GM10248 (cell line): ENCODE data around the gene COX17.

ENCODE experiments used
- CTCF ChIA-PET: fragments of 300-600 bp; sonication (Branson Sonifier 250); formaldehyde crosslinking; extraction: SDS; loops from one replicate; lab custom pipeline; 2021; ENCODE audit warnings: antibody characterized with exemption; lab: Yijun Ruan, JAX
- POLR2A ChIA-PET: fragments of 350-650 bp; sonication (Branson Sonifier 250); formaldehyde crosslinking; extraction: SDS; loops from one replicate; lab custom pipeline; 2020; ENCODE audit warnings: antibody characterized with exemption; lab: Yijun Ruan, JAX
- DNase-seq: peaks from one replicate; pipeline ENCODE4 v3.0.0; 2012; ENCODE audit errors: extremely low spot score
- CTCF ChIP-seq: IDR thresholded peaks from 2 replicates; pipeline ENCODE4 v1.5.1; 2012; ENCODE audit warnings: mild to moderate bottlenecking, low read depth; ENCODE audit errors: extremely low read depth, missing control alignments, control extremely low read depth

Gene COX17

DNA sequence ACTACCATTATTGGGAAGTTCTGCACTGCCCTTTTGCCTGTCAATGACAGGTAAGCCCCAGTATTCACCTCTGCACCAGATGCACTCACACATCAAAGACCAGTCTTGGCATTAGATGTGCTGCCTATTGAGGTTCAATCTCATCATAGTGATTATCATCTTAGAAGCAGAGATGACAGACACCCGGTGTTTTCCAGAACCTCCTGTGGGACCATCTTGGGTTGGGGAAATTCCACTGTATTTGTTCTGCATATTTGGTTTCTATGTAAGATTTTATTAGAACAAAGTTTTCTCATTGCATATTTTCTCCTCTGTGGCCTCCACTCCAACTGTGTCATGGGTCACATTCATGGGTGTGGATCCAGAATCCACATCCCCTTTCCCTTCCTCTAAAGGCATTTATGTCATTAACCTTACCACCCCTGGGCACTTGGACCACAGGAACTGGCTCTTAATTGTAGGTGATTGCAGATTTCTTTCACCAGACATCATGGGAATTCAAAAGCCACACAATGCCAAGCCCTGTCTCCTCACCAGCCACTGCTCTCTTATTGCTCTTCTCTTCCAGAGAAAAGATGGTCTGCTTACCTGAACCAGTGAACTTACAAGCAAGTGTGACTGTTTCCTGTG is 48.3 kb downstream of the COX17 start:
- POLR2A ChIA-PET: interaction anchor here (1.0 kb wide), 1 partner anchor 7 kb away, joined by 3 read pairs; no protein-coding TSS in a partner anchor
- CTCF ChIA-PET: interaction anchor here (0.9 to 5.5 kb wide), 8 partner anchors 15 to 52 kb away, joined by 3 to 36 read pairs (median 5); no protein-coding TSS in a partner anchor
- no peak for TF ChIP-seq CTCF
- DNase-seq: no peak

- no peak for TF ChIP-seq CTCF
- peak; percentile 47 for DNase-seq
- POLR2A ChIA-PET: interaction anchor here (0.6 to 1.5 kb wide), 4 partner anchors 8 to 327 kb away, joined by 3 to 4 read pairs (median 3); no protein-coding TSS in a partner anchor
- CTCF ChIA-PET: interaction anchor here (0.9 to 5.5 kb wide), 7 partner anchors 9 to 52 kb away, joined by 3 to 36 read pairs (median 5); no protein-coding TSS in a partner anchor
Observed at GRCh38 chr3:119628390-119628789, 48.8 kb downstream of the COX17 start.

DNA sequence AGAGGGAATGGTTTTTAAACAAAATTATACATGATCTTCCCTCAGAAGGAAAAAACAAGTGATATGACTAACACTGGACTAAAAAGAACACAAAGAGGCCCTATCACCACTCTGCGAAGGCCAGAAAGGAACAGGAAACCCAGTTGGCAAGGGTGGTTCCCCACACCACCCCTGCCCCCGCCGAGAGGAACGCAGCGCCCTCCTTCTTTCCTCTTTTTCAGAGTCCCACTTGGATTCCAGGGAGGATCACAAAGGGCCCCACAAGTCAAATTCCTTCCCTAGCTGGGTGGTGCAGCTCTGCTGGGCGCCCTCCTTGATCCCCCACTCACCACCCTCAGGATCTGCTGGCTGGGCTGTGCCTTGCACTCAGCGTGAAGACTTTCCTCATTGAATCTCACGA is 49.7 kb downstream of the COX17 start:
- ChIA-PET CTCF (interaction anchor here (0.9 to 5.5 kb wide), 10 partner anchors 8 to 67 kb away, joined by 3 to 36 read pairs (median 5); no protein-coding TSS in a partner anchor), POLR2A (interaction anchor here (1.5 kb wide), 1 partner anchor 32 kb away, joined by 4 read pairs; no protein-coding TSS in a partner anchor)
- no peak for TF ChIP-seq CTCF
- peak; percentile 39 for DNase-seq

DNA sequence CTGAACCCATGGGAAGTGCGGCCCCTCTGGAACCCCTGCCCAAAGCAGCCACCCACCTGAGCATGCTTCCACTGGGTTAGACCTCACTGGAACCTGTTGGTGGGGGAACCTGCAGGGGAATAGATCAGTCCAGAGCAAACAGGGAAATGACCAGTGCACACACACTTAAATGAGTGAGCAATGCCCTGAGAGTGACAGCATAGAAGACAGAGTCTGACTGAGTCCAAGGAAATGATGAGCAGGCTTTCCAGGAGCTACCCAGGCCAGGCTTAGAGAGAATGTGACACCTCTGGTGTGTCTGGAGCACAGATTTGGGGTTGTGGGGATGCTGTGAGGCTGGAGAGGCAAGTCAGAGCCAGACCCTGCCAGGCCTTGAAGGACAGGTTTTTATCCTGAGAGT is 51.0 kb downstream of the COX17 start:
- ChIA-PET POLR2A (no interaction called here), CTCF (interaction anchor here (0.8 to 5.5 kb wide), 6 partner anchors 12 to 67 kb away, joined by 3 to 36 read pairs (median 8); partner anchors contain the start of gene CD80)
- no peak for TF ChIP-seq CTCF
- no peak for DNase-seq

- ChIA-PET CTCF (interaction anchor here (0.6 to 5.5 kb wide), 5 partner anchors 11 to 66 kb away, joined by 3 to 36 read pairs (median 11); partner anchors contain the start of gene CD80), POLR2A (no interaction called here)
- no peak for TF ChIP-seq CTCF
- no peak for DNase-seq
Observed at GRCh38 chr3:119625451-119626153, 51.6 kb downstream of the COX17 start.

GRCh38 chr3:119624002-119624720 is 53.0 kb downstream of the COX17 start:
- no peak for DNase-seq
- ChIA-PET POLR2A (no interaction called here), CTCF (interaction anchor here (1.0 kb wide), 1 partner anchor 23 kb away, joined by 6 read pairs; no protein-coding TSS in a partner anchor)
- no peak for TF ChIP-seq CTCF
